Activated CD4-positive, CD25-positive, alpha-beta regulatory T cell treated with anti-CD3 and anti-CD28 coated beads, Interleukin-2, amount 50 U/mL, for 72 hours (primary cell): ENCODE measurements around the gene GRIP1.

Experiments used
- DNase-seq: peaks from one replicate; pipeline ENCODE4 v3.0.0; 2021

GRIP1 gene

GRCh38 chr12:66446276-66446675, 232.6 kb downstream of the GRIP1 start:
- DNase-seq: no peak

- DNase-seq: no peak
Observed at GRCh38 chr12:66441905-66442559, 236.8 kb downstream of the GRIP1 start.

GRCh38 chr12:66438601-66439000, 240.3 kb downstream of the GRIP1 start:
- DNase-seq: no peak

- DNase-seq: no peak
Observed at GRCh38 chr12:66430106-66430505, 248.8 kb downstream of the GRIP1 start.

GRCh38 chr12:66428870-66429269, 250.0 kb downstream of the GRIP1 start:
- no peak for DNase-seq

- no peak for DNase-seq
Observed at GRCh38 chr12:66428261-66428660, 250.6 kb downstream of the GRIP1 start.

GRCh38 chr12:66426696-66427095, 252.2 kb downstream of the GRIP1 start:
- no peak for DNase-seq

- DNase-seq: no peak
Observed at GRCh38 chr12:66423266-66423665, 255.6 kb downstream of the GRIP1 start.

- no peak for DNase-seq
Observed at GRCh38 chr12:66418908-66419307, 260.0 kb downstream of the GRIP1 start.

- DNase-seq: no peak
Observed at GRCh38 chr12:66417217-66417616, 261.7 kb downstream of the GRIP1 start.

- DNase-seq: no peak
Observed at GRCh38 chr12:66409195-66409871, 269.5 kb downstream of the GRIP1 start.

- no peak for DNase-seq
Observed at GRCh38 chr12:66405395-66405794, 273.5 kb downstream of the GRIP1 start.

GRCh38 chr12:66403746-66404145, 275.1 kb downstream of the GRIP1 start:
- no peak for DNase-seq

- DNase-seq: no peak
Observed at GRCh38 chr12:66399911-66400306, 279.0 kb downstream of the GRIP1 start.

GRCh38 chr12:66398931-66399910, 279.7 kb downstream of the GRIP1 start:
- no peak for DNase-seq

GRCh38 chr12:66397574-66398290, 281.1 kb downstream of the GRIP1 start:
- DNase-seq: no peak

GRCh38 chr12:66393890-66394289, 285.0 kb downstream of the GRIP1 start:
- no peak for DNase-seq

- no peak for DNase-seq
Observed at GRCh38 chr12:66392266-66392915, 286.5 kb downstream of the GRIP1 start.

- no peak for DNase-seq
Observed at GRCh38 chr12:66388517-66388916, 290.4 kb downstream of the GRIP1 start.

- no peak for DNase-seq
Observed at GRCh38 chr12:66387117-66387516, 291.8 kb downstream of the GRIP1 start.

GRCh38 chr12:66380769-66381535, 297.9 kb downstream of the GRIP1 start:
- no peak for DNase-seq

GRCh38 chr12:66379616-66380015, 299.3 kb downstream of the GRIP1 start:
- no peak for DNase-seq
